COLO829 (cell line): ENCODE data around the gene HTR5A.
A peak's percentile ranks its signal among the peaks of the same experiment; 100 is the strongest.

Source experiments
- DNase-seq: peaks from one replicate; pipeline ENCODE4 v3.0.0; 2012; ENCODE audit warnings: low spot score

The HTR5A gene

GRCh38 chr7:155090684-155091083 lies 20.6 kb downstream of the HTR5A start:
- peak; percentile 2 for DNase-seq

- no peak for DNase-seq
These were observed 23.5 kb downstream of the HTR5A start for GRCh38 chr7:155093596-155093995.

DNA sequence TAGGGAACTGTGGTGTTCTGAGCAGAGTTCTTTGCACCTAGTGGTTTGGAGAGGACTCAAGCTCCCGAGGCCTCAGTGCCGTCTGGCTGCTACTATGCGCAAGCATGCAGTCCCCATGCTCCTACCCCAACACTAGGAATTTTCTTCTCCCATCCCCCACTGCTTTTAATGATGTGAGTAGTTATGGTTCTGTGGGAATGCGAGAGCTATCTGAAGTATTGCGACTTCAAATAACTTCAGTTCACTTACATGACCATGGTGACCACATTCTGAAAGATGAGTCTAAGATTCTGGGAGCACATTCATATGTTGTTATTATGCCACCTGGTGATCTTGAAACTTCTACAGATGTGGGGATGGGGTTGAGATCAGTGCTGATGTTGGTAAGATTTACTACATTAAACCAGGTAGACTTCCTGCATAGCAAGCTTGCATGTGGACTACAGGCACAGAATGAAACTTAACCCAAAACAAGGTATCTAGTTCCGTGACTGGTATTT lies 24.6 kb downstream of the HTR5A start:
- DNase-seq = no peak

DNA sequence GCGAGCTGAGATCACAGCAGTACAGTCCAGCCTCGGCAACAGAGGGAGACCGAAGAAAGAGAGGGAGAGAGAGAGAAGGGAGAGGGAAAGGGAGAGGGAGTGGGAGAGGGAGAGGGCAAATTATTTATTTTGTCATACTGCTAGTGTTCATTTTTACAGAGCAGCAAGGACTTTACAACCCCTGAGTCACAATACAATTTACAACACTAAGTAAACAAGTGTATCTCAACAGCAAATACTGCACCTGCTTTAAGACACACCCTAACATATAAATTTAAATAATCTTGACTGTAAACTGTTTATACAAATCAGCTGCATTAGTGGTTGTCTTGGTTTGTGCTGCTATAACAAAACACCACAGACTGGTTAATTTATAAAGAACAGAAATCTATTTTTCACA lies 27.2 kb downstream of the HTR5A start:
- no peak for DNase-seq

- no peak for DNase-seq
These were observed 33.7 kb downstream of the HTR5A start for GRCh38 chr7:155103839-155104238.

GRCh38 chr7:155104913-155105312 lies 34.8 kb downstream of the HTR5A start:
- DNase-seq = no peak

DNA sequence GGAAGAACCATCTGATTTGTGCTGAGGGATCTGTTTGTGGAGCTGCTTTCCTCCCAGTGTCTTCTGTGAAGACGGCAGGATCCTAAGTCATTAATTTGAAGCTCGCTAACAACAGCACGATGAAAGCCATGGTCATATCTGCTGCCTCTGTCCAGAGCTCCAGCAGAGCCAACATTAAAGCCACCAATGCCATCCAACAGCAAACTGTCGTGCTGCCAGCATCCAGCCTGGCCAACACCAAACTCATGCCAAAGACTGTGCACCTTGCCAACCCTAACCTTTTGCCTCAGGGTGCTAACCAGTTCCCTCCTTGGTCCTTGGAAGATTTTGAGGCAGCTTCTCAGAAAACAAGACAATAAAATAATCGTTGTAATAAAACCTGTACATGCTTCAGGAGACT lies 36.2 kb downstream of the HTR5A start:
- DNase-seq = no peak

DNA sequence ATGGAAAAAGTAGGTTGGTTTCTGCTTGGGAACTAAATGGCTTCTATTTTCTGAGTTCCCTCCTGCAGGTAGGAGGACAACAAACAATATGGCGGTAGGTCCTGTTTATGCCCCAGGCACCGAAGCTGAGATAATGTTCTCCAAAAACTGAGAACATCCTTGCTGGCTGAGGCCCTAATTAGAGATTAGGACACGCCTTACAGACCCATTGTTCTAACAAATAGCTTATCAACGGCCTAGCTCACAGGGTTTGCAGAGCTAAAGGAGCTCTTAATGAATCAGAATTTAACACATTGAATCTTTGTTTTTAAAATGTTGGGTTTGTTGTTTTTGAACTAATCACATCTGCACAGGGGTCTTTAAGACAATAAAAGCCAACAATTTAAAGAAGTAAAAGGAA lies 37.0 kb downstream of the HTR5A start:
- DNase-seq = no peak

GRCh38 chr7:155108144-155108901 lies 38.2 kb downstream of the HTR5A start:
- DNase-seq = no peak

DNA sequence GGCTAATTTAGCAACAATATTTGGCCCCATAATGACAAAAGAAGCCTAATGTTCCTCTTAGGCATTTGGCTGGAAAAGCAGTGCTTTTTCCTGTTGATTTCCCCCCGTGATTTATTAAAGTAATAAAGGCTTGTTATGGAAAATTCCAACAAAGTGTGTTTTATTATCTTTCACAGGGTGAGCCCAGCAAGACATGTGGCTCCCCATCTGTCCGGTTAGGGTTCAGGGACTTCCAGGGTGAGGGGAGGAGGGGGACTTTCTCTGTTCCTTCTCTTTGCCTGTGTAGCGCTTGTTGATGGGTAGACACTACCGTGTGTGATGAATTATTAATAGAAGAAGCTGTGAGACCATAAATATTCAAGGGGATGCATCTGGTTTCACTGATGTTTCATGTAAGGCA lies 39.0 kb downstream of the HTR5A start:
- DNase-seq = no peak

DNA sequence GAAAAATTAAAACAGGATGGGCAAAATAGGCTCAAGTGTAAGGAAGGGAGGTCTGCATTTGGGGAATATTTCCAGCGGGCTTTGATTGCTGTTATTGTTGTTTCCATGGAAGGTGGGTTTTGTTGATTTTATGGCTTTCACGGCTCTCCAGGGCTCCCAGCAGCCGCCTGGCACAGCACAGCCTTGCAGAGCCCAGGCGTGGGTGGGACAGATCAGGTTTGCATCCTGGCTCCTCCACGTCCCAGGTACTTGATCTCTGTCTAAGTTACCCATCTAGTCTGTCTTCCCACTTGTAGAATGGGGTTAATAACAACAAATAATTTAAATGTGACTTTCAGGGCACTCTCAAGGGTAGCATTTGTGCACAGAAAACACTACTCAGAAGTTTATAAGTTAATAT lies 45.2 kb downstream of the HTR5A start:
- no peak for DNase-seq

GRCh38 chr7:155119801-155120382 lies 49.8 kb downstream of the HTR5A start:
- DNase-seq = no peak

DNA sequence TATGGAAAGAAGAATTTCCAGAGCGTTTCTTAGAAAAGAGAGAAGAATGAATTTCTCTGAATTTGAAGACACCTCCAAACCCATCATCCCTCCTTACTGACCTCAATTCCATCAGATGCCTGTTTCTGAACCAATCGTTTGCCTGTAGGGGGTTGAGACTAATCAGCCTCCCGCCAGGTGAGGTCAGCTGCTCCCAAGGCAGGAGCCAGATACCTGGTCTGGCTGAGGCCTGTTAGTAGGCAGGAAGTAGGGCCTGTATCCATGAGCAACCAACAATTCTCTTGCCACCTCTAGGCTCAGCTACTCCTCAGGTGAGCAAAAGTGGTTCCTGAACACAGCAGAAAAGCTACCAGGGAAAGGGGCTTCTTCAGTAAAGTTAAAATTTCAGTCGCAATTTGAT lies 50.3 kb downstream of the HTR5A start:
- DNase-seq = no peak

GRCh38 chr7:155122831-155123230 lies 52.7 kb downstream of the HTR5A start:
- DNase-seq = no peak

GRCh38 chr7:155123413-155123812 lies 53.3 kb downstream of the HTR5A start:
- DNase-seq = no peak

DNA sequence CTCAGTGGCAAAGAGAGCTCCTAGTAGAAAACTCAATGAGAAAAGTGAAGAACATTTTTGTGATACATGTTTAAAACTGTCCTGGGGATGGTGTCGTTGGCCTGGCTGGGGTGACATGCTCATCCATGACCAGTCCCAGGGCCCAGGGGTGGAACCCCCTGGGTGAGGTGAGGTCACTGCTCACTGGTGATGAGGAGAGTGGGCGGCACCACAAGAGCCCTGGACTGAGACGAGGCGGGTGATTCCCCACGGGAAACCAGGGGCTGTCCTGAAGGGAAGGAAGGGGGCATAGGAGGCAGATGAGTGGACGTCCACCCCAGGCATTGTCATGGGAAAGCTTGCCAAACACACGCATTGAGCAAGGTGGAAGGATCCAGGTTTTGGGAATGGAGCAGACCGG lies 54.6 kb downstream of the HTR5A start:
- no peak for DNase-seq

DNA sequence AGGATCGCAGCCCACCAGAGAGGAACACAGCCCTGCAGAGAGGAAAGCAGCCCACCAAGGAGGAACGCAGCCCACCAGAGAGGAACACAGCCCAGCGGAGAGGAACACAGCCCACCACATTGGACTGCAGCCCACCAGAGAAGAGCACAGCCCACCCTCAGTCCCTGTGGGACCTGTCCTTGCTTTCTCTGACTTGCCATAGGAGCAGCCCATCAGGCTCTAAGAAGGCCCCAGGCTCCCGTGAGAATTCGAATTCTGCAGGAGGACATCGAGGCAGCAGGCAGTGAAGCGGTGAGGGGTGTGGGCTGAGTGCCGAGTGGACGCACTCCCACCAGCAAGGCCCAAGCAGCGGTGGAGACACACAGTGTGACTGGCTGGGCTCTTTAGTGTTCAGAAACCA lies 59.1 kb downstream of the HTR5A start:
- DNase-seq = no peak

- DNase-seq = no peak
These were observed 59.7 kb downstream of the HTR5A start for GRCh38 chr7:155129789-155130188.

DNA sequence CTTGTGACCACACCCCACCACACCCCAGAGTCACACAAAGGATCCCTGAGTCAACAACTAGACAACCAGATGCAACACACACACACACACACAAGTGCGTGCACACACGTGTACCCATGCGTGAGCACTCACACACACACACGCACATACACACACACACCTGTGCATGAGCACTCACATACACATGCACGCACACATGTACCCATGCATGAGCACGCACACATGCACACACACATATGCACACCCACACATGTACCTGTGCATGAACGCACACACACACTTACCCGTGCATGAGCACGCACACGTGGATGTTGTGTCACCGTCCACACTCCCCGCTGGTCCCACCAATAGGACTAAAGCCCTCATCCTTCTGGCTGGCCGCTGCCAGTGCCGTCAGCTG lies 60.4 kb downstream of the HTR5A start:
- DNase-seq = no peak

- DNase-seq = no peak
These were observed 61.0 kb downstream of the HTR5A start for GRCh38 chr7:155131090-155131489.

DNA sequence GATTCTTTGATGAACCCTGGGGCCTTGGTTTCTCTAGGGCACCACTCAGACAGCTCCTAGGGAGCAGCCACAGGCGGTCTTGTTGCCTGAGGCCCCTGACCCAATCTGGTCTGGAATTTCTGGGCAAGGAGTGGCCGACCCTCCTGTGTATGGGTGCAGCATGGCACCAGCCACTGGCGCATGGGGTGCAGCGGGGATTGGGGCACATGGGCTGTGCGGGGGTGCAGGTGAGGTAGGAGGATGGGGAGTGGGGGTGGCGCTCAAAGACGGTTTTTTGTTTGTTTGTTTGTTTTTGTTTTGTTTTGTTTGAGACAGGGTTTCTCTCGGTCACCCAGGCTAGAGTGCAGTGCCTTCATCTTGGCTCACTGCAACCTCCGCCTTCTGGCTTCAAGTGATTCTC lies 62.3 kb downstream of the HTR5A start:
- no peak for DNase-seq

- no peak for DNase-seq
These were observed 66.6 kb downstream of the HTR5A start for GRCh38 chr7:155136619-155137243.
